ENCODE measurements around the gene CHCHD10.
A peak's percentile ranks its signal among the peaks of the same experiment; 100 is the strongest.

The CHCHD10 gene

DNA sequence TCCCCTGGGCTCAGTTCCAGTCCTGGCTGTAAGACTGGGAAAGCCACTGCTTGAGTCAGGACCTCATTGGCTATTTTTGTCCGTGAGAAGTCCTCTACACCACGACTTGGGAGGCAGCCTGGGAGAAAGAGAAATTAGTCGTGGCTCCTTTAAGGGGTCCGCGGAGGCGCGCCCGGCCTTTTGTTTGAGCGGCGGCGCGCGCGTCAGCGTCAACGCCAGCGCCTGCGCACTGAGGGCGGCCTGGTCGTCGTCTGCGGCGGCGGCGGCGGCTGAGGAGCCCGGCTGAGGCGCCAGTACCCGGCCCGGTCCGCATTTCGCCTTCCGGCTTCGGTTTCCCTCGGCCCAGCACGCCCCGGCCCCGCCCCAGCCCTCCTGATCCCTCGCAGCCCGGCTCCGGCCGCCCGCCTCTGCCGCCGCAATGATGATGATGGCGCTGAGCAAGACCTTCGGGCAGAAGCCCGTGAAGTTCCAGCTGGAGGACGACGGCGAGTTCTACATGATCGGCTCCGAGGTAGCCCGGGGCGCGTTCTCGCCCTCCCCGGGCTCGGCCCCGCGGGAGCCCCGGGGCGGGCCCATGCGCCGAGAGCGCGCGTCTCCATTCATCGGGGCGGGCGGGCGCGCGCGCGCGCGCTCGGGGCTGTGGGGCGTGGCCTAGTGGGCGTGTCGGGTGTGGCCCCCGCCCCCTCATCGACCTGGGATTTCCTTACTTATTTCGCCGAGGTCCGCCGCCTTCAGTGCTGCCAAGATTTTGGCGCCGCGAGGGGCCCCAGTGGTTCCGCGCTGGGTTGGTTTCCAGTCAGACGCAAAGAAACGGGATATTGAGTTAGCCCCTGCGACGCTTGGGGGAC, 19.2 kb upstream of the CHCHD10 start, which contains the start of gene SMARCB1:
TSS of gene SMARCB1 (plus strand) at position 215 of the 848 bp plus-strand sequence. CDS start at position 419, 204 bp downstream.
- peak; percentile 66 for DNase-seq (ENCODE audit: extremely low read depth, low read depth)
- no peak for TF ChIP-seq CTCF (IDR thresholded peaks at IDR 0.05; ENCODE audit: low read depth, low read length)

DNA sequence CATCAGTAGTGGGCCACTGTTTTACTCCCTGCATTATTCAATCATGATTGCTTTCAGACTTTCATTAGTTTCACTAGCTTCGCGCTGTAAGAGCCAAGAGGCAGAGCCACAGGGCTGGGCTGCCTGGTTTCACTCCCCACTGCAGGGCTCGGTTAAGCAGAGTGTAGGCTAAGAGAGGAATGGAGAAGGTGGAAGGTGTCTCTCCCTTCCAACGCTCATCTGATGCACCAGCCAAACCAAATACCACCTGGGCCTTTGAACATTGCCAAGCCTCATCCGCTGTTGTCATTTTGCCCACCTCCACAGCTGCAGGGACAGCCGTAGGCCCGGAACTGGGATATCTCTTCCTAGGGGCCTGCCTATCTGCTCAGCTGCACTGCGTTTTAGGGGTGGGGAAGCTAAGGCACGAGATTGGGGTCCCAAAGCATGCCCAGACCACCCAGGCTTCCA, 18.5 kb upstream of the CHCHD10 start:
- no peak for DNase-seq (ENCODE audit: extremely low read depth, low read depth)
- TF ChIP-seq CTCF (IDR thresholded peaks at IDR 0.05; ENCODE audit: low read depth, low read length), result no peak

DNA sequence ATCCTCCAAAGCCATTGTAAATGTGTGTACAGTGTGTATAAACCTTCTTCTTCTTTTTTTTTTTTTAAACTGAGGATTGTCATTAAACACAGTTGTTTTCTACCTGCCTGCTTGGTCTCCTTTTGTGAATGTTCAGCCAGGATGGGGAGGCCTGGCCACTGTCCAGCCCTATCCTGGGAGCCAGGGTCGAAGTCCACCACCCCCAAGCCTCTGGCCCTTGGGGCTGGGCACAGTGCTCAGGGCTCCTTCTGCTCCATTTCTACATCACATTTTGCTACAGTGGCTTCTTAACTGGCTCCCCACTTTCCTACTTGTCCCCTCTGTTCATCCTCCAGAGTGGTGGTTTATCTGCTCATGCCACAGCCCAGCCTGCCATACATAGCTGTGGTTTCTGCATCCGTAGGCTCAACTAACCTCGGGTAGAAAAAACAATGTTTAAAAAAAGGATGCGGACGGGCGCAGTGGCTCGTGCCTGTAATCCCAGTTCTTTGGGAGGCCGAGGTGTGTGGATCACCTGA, 16.5 kb upstream of the CHCHD10 start:
- TF ChIP-seq CTCF (IDR thresholded peaks at IDR 0.05; ENCODE audit: low read depth, low read length), result no peak
- no peak for DNase-seq (ENCODE audit: extremely low read depth, low read depth)

GRCh38 chr22:23783265-23784150, 15.7 kb upstream of the CHCHD10 start:
- DNase-seq (ENCODE audit: extremely low read depth, low read depth), result no peak
- no peak for TF ChIP-seq CTCF (IDR thresholded peaks at IDR 0.05; ENCODE audit: low read depth, low read length)

- no peak for TF ChIP-seq CTCF (IDR thresholded peaks at IDR 0.05; ENCODE audit: low read depth, low read length)
- DNase-seq (ENCODE audit: extremely low read depth, low read depth), result no peak
Measured at GRCh38 chr22:23782703-23783102, 14.9 kb upstream of the CHCHD10 start.

DNA sequence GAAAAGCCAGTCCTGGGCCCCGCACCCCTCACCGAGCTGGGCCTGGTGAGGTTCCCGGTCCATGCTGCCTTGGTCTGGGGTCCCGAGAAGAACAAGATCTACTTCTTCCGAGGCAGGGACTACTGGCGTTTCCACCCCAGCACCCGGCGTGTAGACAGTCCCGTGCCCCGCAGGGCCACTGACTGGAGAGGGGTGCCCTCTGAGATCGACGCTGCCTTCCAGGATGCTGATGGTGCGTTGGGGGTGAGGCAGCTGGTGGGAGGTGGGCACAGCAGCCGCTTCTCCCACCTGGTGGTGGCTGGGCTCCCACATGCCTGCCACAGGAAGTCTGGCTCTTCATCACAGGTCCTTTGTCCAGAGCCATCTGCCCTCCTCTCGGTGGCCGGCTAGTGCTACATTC, 14.5 kb upstream of the CHCHD10 start:
- DNase-seq (ENCODE audit: extremely low read depth, low read depth), result no peak
- TF ChIP-seq CTCF (IDR thresholded peaks at IDR 0.05; ENCODE audit: low read depth, low read length), result no peak

All from AG09319 (cell line).